Vagina (tissue), 2 donors: ENCODE measurements around the gene ARHGAP32. TPM values are rescaled to one million over a fixed set of nuclear protein-coding genes. Genes with fewer than 3 reads are reported as not detected.

Experiments
- DNase-seq, 2 donors: peaks; one replicate each; pipeline ENCODE4 v3.0.0-alpha.2; 2017; ENCODE audit errors: extremely low spot score in 2 of 2
- H3K27ac ChIP-seq: fragments of 200-600 bp; sonication (generic); one replicate; pipeline ENCODE4 v1.5.1; 2019
- H3K27me3 ChIP-seq: fragments of 200-600 bp; sonication (generic); one replicate; pipeline ENCODE4 v1.5.1; 2019
- H3K36me3 ChIP-seq, 2 donors: fragments of 200-600 bp; sonication (generic); one replicate each; pipeline ENCODE4 v1.5.1; 2017 to 2019
- H3K4me1 ChIP-seq: fragments of 200-600 bp; sonication (generic); one replicate; pipeline ENCODE4 v1.5.1; 2019
- H3K4me3 ChIP-seq, 2 donors: fragments of 200-600 bp; sonication (generic); 1 replicate in 1 of 2; 2 replicates in 1 of 2; pipeline ENCODE4 v1.5.1; 2016 to 2019
- H3K9me3 ChIP-seq: fragments of 200-600 bp; sonication (generic); one replicate; pipeline ENCODE4 v1.5.1; 2019
- CTCF ChIP-seq, 3 experiments: fragments of 450-650 bp in 2 of 3; fragments of 200-600 bp in 1 of 3; sonication (generic) in 1 of 3; IDR thresholded peaks; one replicate each; pipeline ENCODE4 v1.5.1; 2017 to 2019; ENCODE audit warnings: antibody characterized with exemption in 3 of 3, mild to moderate bottlenecking in 2 of 3, moderate library complexity in 2 of 3
- POLR2A ChIP-seq, 2 donors: fragments of 450-650 bp; IDR thresholded peaks; one replicate each; pipeline ENCODE4 v1.6.1; 2017; ENCODE audit warnings: antibody characterized with exemption in 2 of 2, mild to moderate bottlenecking in 2 of 2, moderate library complexity in 2 of 2
- POLR2AphosphoS5 ChIP-seq, 2 donors: sonication (generic); formaldehyde crosslinking; IDR thresholded peaks; one replicate each; pipeline ENCODE4 v1.9.0; 2017; ENCODE audit warnings: antibody characterized with exemption in 2 of 2, mild to moderate bottlenecking in 2 of 2, low read depth in 1 of 2; ENCODE audit not compliant: insufficient read depth in 1 of 2
- intact Hi-C: fragments of 100-400 bp; cut with DNase I; formaldehyde crosslinking; loops from one replicate; pipeline ENCODE4 v1.15.1; 2023
- total RNA-seq: library from RNA; depleted of rRNA; stranded (reverse); fragments of >200 nt; gene quantifications from one replicate; pipeline ENCODE4 v1.2.3, GENCODE V29; 2016

Gene ARHGAP32
- total RNA-seq, 1 donor from 2014 or later, result 42.0 TPM

GRCh38 chr11:128940156-128940555 is 252.0 kb downstream of the ARHGAP32 start:
- no peaks in the 10 kb centered on the region for H3K27me3 ChIP-seq
- peak in 1 of 2 donors; percentile 38 for TF ChIP-seq POLR2AphosphoS5 (IDR thresholded peaks at IDR 0.05; ENCODE audit: insufficient read depth in 1 of 2, low read depth in 1 of 2)
- no peak for TF ChIP-seq CTCF (IDR thresholded peaks at IDR 0.05)
- no peak for TF ChIP-seq POLR2A (IDR thresholded peaks at IDR 0.05)
- DNase-seq, result no peak
- H3K9me3 ChIP-seq, result no peaks in the 10 kb centered on the region
- no peak overlapping the region for H3K4me3 ChIP-seq
- no peak overlapping the region for H3K27ac ChIP-seq
- intact Hi-C loops, result no loop called here
- H3K36me3 ChIP-seq, result no peaks in the 10 kb centered on the region
- peaks cover 5% of the 10 kb centered on the region for H3K4me1 ChIP-seq

DNA sequence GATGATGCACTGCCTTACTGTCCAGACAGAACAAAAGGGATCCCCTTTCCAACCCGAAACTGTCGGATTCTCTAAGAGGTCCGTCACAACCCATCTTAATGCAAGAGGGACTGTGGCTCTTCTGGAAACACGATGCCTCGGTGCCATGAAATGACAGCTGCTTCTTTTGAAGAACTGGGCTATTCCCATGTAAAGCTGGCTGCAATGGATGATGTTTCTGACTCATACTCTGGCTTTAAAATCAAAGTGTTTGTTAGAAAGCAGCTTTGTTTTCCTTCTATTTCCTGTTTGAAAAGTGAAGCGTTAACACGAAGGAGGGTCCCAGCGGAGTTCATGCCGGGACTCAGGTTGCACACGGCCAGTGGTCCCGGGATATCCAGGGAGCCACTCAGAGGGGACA is 252.5 kb downstream of the ARHGAP32 start:
- Histone ChIP-seq H3K36me3 (no peaks in the 10 kb centered on the region), H3K27me3 (no peaks in the 10 kb centered on the region), H3K9me3 (no peaks in the 10 kb centered on the region), H3K27ac (no peak overlapping the region), H3K4me1 (peaks cover 5% of the 10 kb centered on the region), H3K4me3 (no peak overlapping the region)
- DNase-seq, result no peak
- no peak for TF ChIP-seq POLR2A (IDR thresholded peaks at IDR 0.05)
- TF ChIP-seq CTCF (IDR thresholded peaks at IDR 0.05), result no peak
- TF ChIP-seq POLR2AphosphoS5 (IDR thresholded peaks at IDR 0.05; ENCODE audit: insufficient read depth in 1 of 2, low read depth in 1 of 2), result no peak
- intact Hi-C loops, result no loop called here

GRCh38 chr11:128938156-128938885 is 253.8 kb downstream of the ARHGAP32 start:
- H3K4me1 ChIP-seq, result peaks cover 5% of the 10 kb centered on the region
- intact Hi-C loops, result no loop called here

DNA sequence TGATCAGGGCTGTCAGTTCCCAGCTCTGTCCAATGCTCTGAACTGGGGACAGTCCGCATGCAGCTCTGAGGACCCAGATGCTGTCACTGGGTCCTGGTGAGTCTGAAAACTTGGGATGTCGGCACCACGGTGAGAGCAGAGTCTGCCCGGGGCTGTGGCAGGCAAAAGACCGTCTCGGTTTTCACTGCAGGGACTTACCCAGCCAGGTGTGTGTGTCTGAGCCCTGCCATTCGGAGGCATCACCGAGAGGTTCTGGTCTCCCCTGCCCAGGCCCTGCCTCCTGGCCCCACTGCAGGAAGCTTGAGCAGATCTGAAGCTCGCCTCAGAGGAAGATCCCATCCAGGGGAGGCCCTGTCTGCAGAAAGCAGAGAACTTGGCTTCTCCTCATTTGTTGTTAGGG is 254.6 kb downstream of the ARHGAP32 start:
- no peaks in the 10 kb centered on the region for H3K36me3 ChIP-seq
- no peak overlapping the region for H3K4me3 ChIP-seq
- intact Hi-C loops, result no loop called here
- DNase-seq, result no peak
- H3K4me1 ChIP-seq, result peaks cover 5% of the 10 kb centered on the region
- H3K27ac ChIP-seq, result no peak overlapping the region
- H3K27me3 ChIP-seq, result no peaks in the 10 kb centered on the region
- TF ChIP-seq POLR2AphosphoS5 (IDR thresholded peaks at IDR 0.05; ENCODE audit: insufficient read depth in 1 of 2, low read depth in 1 of 2) (no peak), CTCF (IDR thresholded peaks at IDR 0.05) (no peak), POLR2A (IDR thresholded peaks at IDR 0.05) (no peak)
- H3K9me3 ChIP-seq, result no peaks in the 10 kb centered on the region

More at GRCh38 chr11:128938156-128938885, 253.8 kb downstream of the ARHGAP32 start:
- H3K36me3 ChIP-seq, result no peaks in the 10 kb centered on the region
- no peak overlapping the region for H3K4me3 ChIP-seq
- no peak for TF ChIP-seq CTCF (IDR thresholded peaks at IDR 0.05)
- TF ChIP-seq POLR2A (IDR thresholded peaks at IDR 0.05), result no peak
- no peak for TF ChIP-seq POLR2AphosphoS5 (IDR thresholded peaks at IDR 0.05; ENCODE audit: insufficient read depth in 1 of 2, low read depth in 1 of 2)
- no peaks in the 10 kb centered on the region for H3K27me3 ChIP-seq
- no peak for DNase-seq
- no peak overlapping the region for H3K27ac ChIP-seq
- H3K9me3 ChIP-seq, result no peaks in the 10 kb centered on the region

- Histone ChIP-seq H3K4me3 (no peak overlapping the region), H3K27me3 (no peaks in the 10 kb centered on the region), H3K9me3 (no peaks in the 10 kb centered on the region), H3K27ac (no peak overlapping the region), H3K4me1 (peaks cover 5% of the 10 kb centered on the region), H3K36me3 (no peaks in the 10 kb centered on the region)
- intact Hi-C loops, result no loop called here
- no peak for DNase-seq
- TF ChIP-seq POLR2AphosphoS5 (IDR thresholded peaks at IDR 0.05; ENCODE audit: insufficient read depth in 1 of 2, low read depth in 1 of 2) (no peak), CTCF (IDR thresholded peaks at IDR 0.05) (no peak), POLR2A (IDR thresholded peaks at IDR 0.05) (no peak)
Observed at GRCh38 chr11:128936606-128937251, 255.4 kb downstream of the ARHGAP32 start.
